Stimulated activated CD4-positive, alpha-beta T cell treated with anti-CD3 and anti-CD28 coated beads, Interleukin-1b, Interleukin-23, amount 100 ng/mL, for 24 hours (primary cell): ENCODE measurements around the gene HSPA13.
"Not testable (repeated sequence)": the region's sequence is repeated elsewhere in the genome, so short reads cannot be mapped to it uniquely, and the experiment has no call there.

Source experiments
- DNase-seq, 4 experiments: peaks; one replicate each; pipeline ENCODE4 v3.0.0-alpha.2; 2020; ENCODE audit warnings: low read depth in 4 of 4, low spot score in 1 of 4

Gene HSPA13

DNA sequence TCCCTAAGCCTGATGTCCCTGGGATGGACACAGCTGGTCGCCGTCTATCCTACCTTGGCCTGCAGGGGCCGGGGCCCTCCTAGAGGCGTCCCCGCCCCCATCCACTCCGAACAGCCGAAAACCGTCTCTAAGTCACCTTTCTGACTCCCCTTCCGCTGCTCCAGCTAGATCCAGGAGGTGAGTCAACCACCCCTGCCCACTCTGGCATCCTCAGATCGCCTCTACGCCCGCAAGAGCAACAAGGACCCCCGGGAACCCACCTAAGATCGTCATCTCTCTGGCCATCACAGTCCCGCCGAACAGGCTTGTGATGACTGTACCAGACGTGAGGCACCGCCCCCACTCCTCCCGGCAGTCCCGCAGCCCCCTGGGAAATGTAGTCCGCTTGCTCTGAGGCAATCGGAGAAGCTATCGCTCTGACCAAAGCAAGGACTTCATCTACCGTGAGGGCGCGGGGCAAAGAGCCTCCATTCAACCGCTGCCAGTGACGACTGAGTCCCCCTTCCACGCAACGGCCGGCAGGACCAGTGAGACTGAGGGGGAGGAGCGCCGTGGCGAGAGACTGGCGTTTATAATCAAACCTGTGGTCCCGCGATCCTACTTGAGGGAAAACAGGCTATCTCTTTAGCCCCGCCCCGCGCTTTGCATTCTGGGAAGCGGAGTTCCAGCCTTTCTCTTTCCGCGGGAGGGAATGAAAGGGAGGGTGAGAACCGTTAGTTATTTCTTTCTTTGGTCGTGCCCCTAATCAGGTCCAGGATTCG lies at the start of gene HSPA13:
Gene HSPA13 (minus strand): TSS at position 312 of the 761 bp plus-strand sequence. CDS start 27 bp downstream, at position 285.
- DNase-seq, result peak; percentile 93 to 98 (median 96)

DNA sequence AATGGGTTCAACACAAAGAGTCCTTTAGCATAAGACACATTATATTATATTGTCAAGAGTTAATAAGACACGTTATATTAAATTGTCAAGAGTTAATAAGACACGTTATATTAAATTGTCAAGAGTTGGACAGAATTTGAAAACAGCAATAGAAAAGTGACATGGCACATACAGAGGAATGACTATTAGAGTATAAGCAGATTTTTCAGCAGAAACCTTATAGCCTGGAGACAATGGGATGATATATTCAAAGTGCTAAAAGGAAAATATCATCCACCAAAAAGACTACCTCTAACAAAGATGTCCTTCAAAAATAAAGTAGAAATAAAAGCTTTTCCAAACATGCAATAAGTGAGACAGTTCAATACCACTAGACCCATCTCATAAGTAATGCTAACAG lies 36.0 kb upstream of the HSPA13 start:
- no peak for DNase-seq

DNA sequence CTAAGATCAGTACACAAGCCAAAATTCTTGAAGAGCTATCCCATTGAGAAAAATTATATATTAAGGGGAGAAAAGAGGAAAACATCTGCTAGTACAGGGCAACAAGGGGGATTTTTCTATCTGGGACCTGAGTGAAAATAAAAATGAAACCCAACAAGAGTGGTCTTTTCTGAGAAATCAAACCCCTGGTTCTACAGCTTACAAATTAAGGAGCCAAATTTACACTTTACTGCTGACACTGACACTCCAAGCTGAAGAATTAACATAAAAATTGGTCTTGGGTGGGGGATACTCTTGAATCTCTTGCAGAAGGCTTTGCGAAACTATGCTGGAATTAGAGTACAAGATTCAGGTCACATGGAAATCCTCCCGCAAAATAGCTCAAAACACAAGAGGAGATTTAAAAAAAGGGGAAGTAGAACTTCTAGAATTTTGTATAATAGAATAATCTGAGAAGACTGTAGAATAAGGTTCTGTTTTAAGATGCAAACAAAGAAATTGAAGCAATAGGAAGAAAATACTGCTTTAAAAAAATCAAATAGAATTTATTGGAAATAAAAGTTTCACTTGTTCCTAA lies 32.1 kb upstream of the HSPA13 start:
- DNase-seq, result no peak

DNA sequence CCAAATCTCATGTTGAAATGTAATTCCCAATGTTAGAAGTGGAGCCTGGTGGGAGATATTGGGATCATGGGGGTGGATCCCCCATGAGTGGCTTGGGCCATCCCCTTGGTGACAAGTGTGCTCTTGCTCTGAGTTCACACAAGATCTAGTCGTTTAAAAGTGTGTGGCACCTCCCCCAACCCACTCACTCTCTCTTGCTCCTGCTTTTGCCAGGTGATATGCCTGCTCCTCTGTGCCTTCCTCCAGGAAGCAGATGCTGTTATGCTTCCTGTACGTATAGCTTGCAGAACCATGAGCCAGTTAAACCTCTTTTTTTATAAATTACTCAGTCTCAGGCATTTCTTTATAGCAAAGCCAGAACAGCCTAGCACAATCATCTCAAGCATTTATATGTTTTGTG lies 23.0 kb upstream of the HSPA13 start:
- no peak for DNase-seq

- no peak for DNase-seq
These were observed 22.3 kb upstream of the HSPA13 start for GRCh38 chr21:14405225-14405624.

GRCh38 chr21:14403681-14404318 lies 20.9 kb upstream of the HSPA13 start:
- DNase-seq, result no peak

DNA sequence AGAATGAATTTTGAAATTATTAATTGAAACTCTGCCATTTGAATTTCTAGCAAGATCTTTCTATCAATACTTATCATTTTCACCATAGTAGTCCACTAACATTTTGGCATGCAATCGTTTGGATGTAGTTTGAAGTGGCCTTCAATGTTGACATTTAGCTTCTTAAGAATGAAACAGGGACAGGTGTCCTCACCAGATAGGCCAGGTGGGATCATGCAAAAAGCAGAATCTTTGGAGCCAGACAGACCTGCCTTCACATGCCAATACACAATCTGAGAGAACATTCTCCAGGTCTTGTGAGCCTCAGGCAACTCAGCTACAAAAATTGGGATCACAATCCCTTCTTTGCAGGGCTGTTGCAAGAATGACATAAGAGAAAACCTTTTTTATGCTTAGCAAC lies 18.3 kb upstream of the HSPA13 start:
- no peak for DNase-seq

- no peak for DNase-seq
These were observed 5.3 kb upstream of the HSPA13 start for GRCh38 chr21:14388282-14388681.

DNA sequence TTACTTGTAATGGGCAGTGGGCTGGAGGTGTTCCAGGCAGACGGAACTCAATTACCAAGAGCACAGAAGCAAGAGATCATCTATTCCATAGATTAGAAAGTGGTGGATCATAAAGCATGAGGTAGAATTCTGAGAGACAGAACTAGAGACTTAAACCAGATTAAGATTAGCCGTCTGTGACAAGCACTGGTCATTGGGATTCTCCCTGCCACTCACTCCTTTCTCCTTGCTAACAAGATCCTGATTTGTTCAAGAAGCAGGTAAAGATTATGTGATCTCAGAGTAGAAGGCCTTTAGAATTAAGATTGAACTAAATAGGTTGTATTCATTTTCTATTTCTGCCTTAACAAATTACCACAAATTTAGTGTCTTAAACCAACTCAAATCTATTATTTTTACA lies 1.5 kb upstream of the HSPA13 start:
- no peak for DNase-seq

DNA sequence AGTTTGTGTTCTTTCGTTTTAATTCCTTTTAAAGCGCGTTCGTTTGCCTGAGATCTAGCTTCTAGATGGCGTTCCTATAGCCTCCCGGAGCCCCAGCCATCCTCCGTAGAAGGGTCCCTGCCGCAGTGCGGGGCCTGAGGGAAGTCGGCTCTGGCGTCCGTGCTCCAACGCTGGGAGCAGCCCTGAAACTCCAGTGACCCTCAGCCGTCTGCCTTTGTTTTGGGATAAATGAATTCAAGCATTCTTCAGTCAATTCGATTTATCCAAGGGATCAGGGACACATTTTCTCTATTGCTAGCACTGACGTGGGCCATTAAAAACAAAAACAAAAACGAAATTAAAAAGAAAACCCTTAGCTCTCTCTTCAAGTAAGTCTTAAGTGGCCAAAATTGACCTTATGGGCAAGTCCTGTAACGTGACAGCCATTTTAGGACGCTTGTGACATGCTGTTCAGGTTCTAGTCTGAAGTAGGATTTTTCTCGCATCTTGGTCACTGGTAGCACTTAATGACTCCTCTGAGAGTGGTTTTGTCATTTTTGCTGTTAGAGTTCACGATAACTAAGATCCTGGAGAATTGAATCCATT lies 742 bp upstream of the HSPA13 start:
- peak in 1 of 4 experiments; percentile 6 for DNase-seq

DNA sequence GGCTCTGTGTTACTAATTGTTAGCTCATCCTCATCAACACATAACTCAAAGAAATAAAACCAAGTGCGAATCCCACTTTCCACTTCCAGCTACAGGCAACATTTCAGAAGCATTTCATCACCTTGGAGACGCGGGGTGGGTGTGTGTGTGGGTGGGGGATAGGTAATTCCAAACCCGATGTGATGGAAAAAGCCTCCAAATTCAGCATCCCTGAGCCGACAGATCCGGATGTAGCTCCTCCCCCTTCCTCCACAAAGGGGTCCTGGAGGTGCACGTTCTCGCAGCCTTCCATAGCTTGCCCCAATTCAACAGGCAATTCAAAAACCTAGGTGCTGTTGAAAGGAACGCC lies 486 bp downstream of the HSPA13 start:
- peak in 3 of 4 experiments; percentile 5 to 40 (median 18) for DNase-seq

DNA sequence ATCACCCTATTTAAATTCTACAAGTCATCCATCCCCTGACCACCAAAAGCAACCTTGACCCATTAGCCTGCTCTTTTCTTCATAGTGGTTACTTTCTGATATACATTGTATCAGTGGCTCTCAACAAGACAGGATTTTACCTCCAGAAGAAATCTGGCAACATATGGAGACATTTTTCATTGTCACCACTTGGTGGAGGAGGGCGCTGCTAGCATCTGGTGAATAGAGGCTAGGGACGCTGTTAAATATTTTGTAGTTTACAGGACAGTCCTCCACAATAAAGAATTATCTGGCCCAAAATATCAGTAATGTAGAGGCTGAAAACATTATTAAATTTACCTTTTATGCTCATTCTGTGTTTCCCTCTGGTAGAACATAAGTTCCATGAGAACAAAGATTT lies 6.1 kb downstream of the HSPA13 start:
- DNase-seq, result no peak

GRCh38 chr21:14366998-14367397 lies 15.9 kb downstream of the HSPA13 start:
- DNase-seq, result no peak

DNA sequence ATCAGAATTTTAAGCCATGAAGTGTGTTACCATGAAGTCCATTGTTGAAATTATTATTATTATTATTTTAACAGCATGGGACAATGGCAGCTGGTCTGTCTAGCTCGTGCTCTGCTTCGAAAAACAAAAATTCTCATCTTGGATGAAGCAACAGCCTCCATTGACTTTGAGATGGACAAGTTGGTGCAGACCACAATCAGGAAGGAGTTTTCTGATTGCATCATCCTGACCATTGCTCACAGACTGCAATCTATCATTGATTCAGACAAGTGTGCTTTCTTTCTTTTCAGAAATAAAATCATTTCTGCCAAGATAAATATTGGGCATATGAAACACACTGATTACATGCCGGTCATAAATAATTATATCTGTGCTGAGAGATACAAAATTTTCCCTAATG lies 21.0 kb downstream of the HSPA13 start:
- DNase-seq, result no peak

- DNase-seq, result no peak
These were observed 24.2 kb downstream of the HSPA13 start for GRCh38 chr21:14358775-14359174.

- no peak for DNase-seq
These were observed 26.2 kb downstream of the HSPA13 start for GRCh38 chr21:14356746-14357145.

DNA sequence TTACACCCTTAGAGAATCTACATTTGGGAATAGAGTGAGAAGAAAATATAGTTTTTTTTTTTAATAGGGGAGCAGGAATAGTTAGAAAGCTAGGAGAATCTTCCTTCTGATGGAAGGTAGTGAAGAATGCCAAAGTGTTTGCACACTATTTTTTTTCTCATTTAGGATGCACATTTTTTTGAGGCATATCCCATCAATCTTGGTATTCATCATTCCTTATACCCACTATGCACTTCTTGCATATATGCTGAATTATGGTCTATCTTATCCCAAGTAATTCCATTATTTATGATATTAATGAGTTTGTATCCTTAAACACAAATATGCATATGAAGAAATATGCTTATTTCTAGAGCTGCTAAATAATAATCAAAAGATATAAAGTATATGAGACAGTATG lies 28.4 kb downstream of the HSPA13 start:
- no peak for DNase-seq

DNA sequence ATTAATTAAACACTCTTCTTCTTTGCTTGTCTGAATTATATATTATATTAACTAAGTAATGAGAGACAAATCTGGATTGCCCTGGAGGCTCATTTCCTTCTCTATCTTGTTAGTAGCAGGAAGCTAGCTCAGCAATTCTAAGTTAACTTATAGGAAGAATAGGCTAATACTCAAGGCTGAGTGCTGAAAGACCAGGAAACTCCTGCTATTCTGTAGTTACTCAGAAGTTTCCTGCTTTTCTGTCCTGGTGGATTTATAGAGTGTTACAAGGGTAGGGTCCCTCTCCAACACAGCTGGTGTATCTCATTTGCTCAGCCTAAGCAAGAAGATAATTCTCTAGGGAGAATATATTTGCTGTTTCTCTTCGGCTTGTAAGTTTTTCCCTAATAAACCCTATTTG lies 29.2 kb downstream of the HSPA13 start:
- DNase-seq, result no peak

GRCh38 chr21:14353231-14353630 lies 29.7 kb downstream of the HSPA13 start:
- DNase-seq, result no peak

DNA sequence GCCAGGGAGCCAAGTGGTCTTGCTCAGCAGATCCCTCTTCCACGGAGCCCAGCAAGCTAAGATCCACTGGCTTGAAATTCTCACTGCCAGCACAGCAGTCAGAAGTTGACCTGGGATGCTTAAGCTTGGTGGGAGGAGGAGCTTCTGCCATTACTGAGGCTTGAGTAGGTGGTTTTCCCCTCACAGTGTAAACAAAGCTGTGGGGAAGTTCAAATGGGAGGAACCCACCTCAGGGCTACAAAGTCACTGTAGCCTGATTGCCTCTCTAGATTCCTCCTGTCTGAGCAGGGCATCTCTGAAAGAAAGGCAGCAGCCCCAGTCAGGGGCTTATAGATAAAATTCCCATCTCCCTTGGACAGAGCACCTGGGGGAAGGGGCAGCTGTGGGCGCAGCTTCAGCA lies 55.6 kb downstream of the HSPA13 start:
- DNase-seq, result not testable (repeated sequence)

DNA sequence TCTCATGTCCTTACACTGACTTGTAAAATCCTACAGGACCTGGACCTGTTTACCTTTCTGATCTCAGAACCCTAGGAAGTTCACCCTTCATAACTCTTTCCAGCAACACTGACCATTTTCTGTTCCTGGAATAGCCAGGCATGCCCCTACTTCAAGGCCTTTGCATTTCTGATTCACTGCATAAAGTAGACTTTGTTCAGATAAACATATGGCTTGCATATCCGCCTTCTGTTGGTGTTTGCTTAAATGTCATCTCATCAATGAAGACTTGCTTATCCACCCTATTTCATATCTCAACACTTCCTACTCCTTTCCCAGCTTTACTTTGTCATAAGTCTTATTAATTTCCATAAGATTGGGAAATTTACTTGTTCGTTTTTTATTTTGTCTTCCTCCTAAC lies 57.4 kb downstream of the HSPA13 start:
- DNase-seq, result no peak
